GM19328 (cell line): ENCODE measurements around the gene XCL2.
"Not testable (repeated sequence)": the region's sequence is repeated elsewhere in the genome, so short reads cannot be mapped to it uniquely, and the experiment has no call there.

Experiments
- ATAC-seq: cut with Tn5 transposase; IDR thresholded peaks from one replicate; pipeline ENCODE4 v1.9.1; 2021; ENCODE audit warnings: mild to moderate bottlenecking, moderate library complexity; ENCODE audit not compliant: unreplicated experiment

XCL2 gene

GRCh38 chr1:168543840-168544498 lies at the start of gene XCL2:
TSS of gene XCL2 (minus strand) at chr1:168543997. CDS start at chr1:168543964, 33 bp downstream.
- not testable (repeated sequence) for ATAC-seq

- ATAC-seq: no peak
Measured at GRCh38 chr1:168591641-168592250, 47.9 kb upstream of the XCL2 start.

GRCh38 chr1:168591066-168591465 lies 47.3 kb upstream of the XCL2 start:
- no peak for ATAC-seq

DNA sequence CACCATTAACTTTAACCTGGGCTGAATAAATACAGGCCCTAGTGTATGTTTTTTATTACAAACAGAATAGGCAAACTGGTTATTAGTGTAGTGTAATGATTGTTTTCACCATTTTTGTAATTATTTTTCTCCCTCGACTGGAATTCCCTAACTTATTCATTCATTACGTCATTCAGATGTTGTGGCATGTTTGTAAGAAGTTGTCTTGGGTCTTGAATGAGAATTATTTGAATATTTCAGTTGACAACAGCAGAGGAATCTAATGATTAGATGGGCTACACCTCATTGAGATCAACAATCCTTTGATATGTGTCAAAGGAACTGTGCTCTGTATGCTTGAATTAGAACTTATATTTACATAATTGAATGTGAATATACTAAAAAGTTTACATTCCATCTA lies 45.4 kb upstream of the XCL2 start:
- no peak for ATAC-seq

DNA sequence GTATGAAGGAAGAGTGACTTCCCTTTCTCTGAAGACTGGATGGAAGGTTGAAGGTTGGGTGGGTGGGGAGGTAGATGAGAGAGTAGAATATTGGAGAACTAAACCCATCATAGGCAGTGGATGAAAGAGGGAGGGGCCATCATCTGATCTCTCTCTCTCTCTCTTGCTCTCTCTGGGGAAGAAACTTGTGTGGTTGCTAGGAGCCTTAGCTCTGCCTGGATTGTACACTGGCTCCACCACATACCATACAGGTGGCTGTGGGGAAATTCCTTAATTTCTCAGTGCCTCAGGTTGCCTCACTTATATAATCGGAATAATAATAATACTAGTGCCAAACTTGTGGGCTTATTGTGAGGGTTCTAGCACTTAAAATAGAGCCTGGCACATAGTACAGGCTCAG lies 42.1 kb upstream of the XCL2 start:
- no peak for ATAC-seq

DNA sequence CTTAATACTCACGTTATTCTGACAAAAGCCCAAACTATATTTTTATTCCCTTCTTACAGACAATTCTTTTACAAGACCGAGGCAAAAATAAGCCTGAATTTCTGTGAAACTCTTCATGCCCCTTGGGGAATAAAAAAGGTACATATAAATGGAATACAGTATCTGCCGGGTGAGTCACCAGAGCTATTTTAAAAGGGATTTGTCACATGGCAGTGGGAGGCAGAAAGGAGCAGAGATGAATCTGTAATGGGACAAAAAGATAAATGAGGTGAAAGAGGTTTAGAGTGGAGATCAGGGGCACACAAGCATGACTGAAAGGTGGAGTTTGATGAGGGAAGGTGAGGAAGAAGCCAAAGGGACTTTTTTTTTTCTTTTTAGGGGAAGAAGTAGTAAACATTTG lies 41.4 kb upstream of the XCL2 start:
- ATAC-seq: no peak

- ATAC-seq: no peak
Measured at GRCh38 chr1:168583571-168583970, 39.8 kb upstream of the XCL2 start.

DNA sequence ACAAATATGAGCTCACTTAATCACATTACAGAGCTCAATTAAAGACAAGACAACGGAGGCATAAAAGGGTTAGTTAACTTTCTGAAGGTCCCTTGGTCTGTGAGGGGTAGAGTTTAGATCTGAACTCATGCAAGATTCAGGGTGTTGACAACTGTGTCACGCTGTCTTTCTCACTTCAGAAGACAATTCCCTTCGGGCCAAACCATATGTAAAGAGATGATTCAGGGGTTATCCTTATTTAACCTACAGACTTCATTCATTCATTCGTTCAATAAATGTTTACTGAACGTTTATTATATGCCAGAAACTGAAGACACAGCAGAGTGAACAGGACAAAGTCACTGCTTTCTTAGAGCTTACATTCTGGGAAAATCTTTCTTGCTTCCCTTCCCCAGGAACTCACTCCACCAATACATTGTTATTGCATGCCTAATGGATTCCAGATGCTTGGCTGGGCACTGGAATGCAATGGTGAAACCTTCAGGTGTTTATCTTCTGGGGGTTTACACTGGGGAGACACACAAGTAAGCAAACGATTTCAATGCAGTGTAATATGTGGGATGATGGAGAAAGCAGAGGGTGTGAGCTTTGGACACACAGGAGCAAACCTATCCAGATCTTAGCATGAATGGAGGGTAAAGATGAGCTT lies 39.0 kb upstream of the XCL2 start:
- no peak for ATAC-seq

GRCh38 chr1:168581817-168582572 lies 38.2 kb upstream of the XCL2 start:
- no peak for ATAC-seq

DNA sequence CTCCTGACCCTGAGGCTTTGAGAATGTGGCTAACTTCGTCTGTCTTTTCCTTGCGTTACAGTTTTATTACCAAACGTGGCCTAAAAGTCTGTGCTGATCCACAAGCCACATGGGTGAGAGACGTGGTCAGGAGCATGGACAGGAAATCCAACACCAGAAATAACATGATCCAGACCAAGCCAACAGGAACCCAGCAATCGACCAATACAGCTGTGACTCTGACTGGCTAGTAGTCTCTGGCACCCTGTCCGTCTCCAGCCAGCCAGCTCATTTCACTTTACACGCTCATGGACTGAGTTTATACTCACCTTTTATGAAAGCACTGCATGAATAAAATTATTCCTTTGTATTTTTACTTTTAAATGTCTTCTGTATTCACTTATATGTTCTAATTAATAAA lies 37.2 kb upstream of the XCL2 start:
- ATAC-seq: not testable (repeated sequence)

DNA sequence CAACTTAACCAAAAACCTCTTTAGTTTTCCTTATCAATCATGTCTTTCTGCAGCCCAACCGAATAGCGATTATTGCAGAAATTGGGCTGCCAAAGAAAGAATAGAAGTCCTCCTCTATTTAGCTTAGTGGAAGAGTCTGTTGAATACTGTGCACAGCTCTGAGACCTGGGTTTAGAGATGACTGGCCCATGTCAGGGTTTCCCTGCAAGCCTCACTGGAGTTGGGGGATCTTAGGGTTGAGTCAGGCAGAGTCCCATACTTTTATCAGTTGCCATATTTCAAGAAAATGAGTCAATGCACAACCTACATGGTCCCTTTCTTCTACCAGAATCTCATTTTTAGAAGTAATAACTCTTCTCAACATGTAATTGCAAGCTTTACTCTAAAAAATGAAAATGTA lies 36.5 kb upstream of the XCL2 start:
- not testable (repeated sequence) for ATAC-seq

DNA sequence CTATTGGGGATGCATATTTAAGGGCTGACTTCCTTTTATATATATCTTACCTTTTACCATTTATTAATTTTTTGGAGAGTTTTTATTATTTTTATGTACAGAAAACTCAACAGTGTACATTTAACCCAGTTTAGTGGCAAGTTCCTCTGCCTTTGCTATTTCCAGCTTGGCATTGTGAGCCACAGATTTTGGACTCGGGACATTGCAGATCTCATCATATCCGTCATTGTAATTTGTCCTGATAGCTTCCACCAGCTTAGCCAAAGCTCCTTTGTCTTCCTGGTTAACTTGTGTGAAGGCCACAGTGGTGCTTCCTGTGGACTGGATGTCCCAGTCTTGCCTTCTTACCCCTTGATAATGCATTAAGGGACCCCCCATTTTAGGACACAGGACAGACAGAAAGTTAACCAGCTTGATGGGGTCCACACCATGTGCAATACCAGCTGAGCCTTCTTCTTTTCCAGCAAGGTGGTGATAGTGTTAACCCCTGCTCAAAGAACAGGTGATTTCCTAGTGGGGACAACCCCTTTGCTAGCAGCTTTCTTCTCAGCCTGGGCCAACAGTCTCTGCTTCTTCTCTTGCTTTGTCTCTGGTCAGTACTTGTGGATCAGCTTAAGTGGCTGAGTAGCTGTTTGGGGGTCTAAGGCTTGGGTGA lies 34.9 kb upstream of the XCL2 start:
- not testable (repeated sequence) for ATAC-seq

DNA sequence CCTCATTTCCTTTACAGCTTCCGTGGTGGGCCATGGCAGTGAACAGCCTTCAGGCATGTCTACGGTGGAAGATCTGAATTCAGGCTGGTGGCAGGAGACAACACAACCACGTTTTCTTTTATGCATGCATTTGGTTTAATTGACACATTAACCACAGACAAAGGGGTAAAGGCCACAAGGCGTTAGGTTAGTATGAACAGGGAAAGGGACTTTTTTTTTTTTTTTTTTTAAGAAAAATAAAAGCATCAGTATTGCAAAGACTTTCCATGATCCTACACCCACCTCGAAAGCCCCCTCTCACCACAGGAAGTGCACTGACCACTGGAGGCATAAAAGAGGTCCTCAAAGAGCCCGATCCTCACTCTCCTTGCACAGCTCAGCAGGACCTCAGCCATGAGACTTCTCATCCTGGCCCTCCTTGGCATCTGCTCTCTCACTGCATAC lies 32.5 kb upstream of the XCL2 start, which contains the start of gene XCL1:
Gene XCL1 (plus strand): TSS at position 361 of the 444 bp plus-strand sequence. CDS start 33 bp downstream, at position 394.
- ATAC-seq: not testable (repeated sequence)

DNA sequence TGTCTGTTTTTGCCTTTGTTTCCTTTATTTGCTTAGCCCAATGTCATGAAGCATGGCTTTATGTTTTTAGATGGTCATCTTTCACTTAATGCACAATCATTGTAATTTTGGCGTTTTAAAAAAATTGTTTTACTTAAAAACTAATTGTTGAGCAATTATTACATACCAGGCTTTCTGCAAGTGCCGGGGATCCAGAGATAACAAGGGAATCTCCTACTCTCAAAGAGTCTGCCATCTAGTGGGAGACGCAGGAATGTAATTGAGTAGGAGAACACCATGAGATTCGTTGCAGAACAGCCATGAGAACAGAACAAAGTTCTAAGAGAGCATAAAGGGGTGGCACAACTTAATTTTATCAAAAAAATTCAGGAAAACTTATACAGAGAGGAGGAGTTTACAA lies 30.4 kb upstream of the XCL2 start:
- not testable (repeated sequence) for ATAC-seq

DNA sequence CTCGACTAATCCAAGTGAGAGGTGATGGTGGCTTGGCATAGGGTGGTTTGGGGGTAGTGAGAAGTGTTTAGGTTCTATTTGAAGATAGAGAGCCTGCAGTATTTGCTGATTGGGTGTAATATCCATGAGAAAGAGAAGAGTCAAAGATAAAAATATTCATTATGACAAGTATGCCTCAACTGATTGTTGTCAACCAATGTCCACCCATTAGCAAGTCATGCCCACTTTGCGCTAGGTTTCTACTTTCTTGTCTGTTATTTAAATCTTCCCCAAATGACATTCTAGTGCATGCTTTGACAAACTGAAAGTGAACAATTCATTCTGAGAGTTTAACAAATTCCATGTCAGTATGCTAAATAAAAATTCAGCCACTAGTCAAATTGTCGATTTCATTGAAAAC lies 28.8 kb upstream of the XCL2 start:
- no peak for ATAC-seq

DNA sequence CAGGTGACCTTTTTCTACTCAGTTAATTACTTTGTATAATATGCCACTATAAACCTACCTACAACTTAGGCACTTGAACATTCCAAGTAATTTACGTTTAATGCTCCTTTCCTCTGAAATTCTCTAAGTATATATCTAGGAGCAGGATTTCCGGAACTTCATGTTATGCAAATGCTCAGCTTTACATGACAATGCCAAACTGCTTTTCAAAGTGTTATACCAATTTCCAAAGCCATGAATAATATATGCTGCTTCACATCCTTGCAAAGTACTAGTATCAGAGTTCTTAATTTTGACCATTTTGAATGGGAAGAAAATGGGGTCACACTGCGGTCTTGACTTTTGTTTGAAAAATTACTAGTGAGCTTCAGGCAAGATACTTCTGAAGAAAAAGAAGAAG lies 26.9 kb upstream of the XCL2 start:
- ATAC-seq: no peak

DNA sequence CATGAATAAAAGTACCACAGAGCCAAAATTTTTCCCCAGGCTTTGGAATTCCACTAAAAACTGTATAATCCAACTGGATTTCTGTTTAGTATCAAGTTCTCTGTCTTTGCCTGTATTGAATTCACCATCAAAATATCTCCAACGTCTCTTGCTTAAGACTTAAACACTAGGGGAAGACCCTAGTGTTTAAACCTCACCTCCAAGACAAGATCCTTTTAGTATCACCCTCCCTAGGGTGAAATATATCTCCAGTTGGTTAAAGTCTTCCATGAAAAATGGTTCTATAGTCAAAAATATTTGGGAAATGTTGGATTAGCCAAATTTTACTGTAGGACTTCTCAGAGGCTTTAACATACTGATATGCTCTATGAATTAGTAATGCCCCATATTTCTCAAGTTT lies 24.5 kb upstream of the XCL2 start:
- no peak for ATAC-seq

DNA sequence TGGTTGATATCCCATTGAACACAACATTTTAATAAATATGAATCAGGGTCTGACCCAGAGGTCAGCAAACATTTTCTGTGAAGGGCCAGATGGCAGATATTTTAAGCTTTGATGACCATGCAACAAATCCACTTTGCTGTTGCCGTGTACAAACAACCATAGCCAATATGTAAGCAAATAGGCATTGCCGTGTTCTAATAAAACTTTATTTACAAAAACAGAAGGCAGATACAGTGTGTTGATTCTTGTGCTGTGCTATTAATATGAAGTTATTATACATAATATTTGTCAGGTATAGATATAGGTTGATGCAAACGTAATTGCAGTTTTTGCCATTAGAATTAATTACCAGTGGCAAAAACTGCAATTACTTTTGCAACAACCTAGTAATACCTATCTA lies 23.8 kb upstream of the XCL2 start:
- no peak for ATAC-seq

- ATAC-seq: no peak
Measured at GRCh38 chr1:168567007-168567406, 23.2 kb upstream of the XCL2 start.

- ATAC-seq: no peak
Measured at GRCh38 chr1:168565825-168566224, 22.0 kb upstream of the XCL2 start.

GRCh38 chr1:168561989-168562388 lies 18.2 kb upstream of the XCL2 start:
- no peak for ATAC-seq
